NCI-H524 treated with DMSO at 0.1 percent for 48 hours (cell line): ENCODE results near the gene OR52H1.

Experiments used
- DNase-seq: peaks from one replicate; lab custom pipeline; 2025; lab: John Stamatoyannopoulos, UW

Gene OR52H1

GRCh38 chr11:5531053-5531831, 17.1 kb downstream of the OR52H1 start:
- DNase-seq = no peak

GRCh38 chr11:5528495-5528894, 19.8 kb downstream of the OR52H1 start:
- no peak for DNase-seq

GRCh38 chr11:5527716-5528115, 20.6 kb downstream of the OR52H1 start:
- DNase-seq = no peak

- no peak for DNase-seq
Observed at GRCh38 chr11:5524756-5525155, 23.6 kb downstream of the OR52H1 start.

- DNase-seq = no peak
Observed at GRCh38 chr11:5522308-5522707, 26.0 kb downstream of the OR52H1 start.

- no peak for DNase-seq
Observed at GRCh38 chr11:5521540-5521939, 26.8 kb downstream of the OR52H1 start.

- no peak for DNase-seq
Observed at GRCh38 chr11:5516599-5516998, 31.7 kb downstream of the OR52H1 start, which contains the start of gene UBQLNL. TSS of gene UBQLNL (minus strand) at chr11:5516699. CDS start at chr11:5516441, 258 bp downstream.

GRCh38 chr11:5514841-5515240, 33.5 kb downstream of the OR52H1 start:
- DNase-seq = no peak

GRCh38 chr11:5509803-5510202, 38.5 kb downstream of the OR52H1 start, which contains the start of gene UBQLN3:
TSS of gene UBQLN3 (minus strand) at chr11:5509957. CDS start at chr11:5509558, 399 bp downstream.
- no peak for DNase-seq

- no peak for DNase-seq
Observed at GRCh38 chr11:5508605-5509004, 39.7 kb downstream of the OR52H1 start.

- no peak for DNase-seq
Observed at GRCh38 chr11:5507933-5508305, 40.4 kb downstream of the OR52H1 start.

GRCh38 chr11:5507177-5507932, 41.0 kb downstream of the OR52H1 start:
- no peak for DNase-seq

GRCh38 chr11:5505363-5506048, 42.8 kb downstream of the OR52H1 start:
- DNase-seq = no peak

GRCh38 chr11:5504403-5504921, 43.9 kb downstream of the OR52H1 start:
- no peak for DNase-seq

GRCh38 chr11:5500393-5500801, 47.9 kb downstream of the OR52H1 start:
- no peak for DNase-seq

- no peak for DNase-seq
Observed at GRCh38 chr11:5499671-5500070, 48.7 kb downstream of the OR52H1 start.
